ENCODE data around the gene MYO19.
A peak's percentile ranks its signal among the peaks of the same experiment; 100 is the strongest.

Gene MYO19

DNA sequence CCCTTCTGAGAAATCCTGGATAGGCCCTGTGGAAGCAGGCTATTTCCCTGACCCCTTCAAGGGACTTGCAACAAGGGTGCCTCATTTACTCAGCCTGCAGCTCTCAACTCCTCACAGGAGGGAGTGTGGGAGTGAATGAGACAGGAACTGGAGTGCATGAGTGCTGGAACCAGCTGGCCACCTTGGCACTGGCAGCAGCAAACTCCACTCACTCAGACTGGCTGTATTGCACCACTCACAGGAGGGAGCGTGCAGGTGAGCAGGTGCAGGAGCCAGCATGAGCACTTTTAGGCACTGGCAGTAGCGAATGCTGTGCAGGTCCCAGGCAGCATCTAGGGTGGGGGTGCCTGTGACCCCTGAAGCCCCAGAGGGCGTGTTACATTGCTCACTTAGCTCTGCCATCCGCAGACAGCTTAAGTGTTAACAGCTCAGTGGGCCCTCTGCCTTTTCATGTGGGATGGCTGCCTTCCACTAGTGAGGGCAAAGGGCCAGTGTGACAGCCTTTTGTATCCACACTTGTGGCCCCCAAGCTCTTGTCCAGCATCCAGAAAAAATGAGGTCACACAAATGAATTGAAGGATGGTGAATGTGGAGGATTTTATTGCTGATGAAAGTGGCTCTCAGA, 59.2 kb downstream of the MYO19 start:
- Histone ChIP-seq H3K4me1 (ENCODE audit: control insufficient read depth, insufficient read depth, low read length) (no peaks in the 10 kb centered on the region), H3K36me3 (ENCODE audit: control insufficient read depth, insufficient read depth, low read length, severe bottlenecking) (no peaks in the 10 kb centered on the region), H3K27me3 (replicated peaks; ENCODE audit: control insufficient read depth, insufficient read depth, low read length) (peaks cover 40% of the 10 kb centered on the region), H3K9ac (ENCODE audit: low read length) (no peak overlapping the region), H3K9me3 (ENCODE audit: control insufficient read depth, low read length) (no peaks in the 10 kb centered on the region), H3K4me3 (ENCODE audit: low read length) (no peak overlapping the region)
- no peak for DNase-seq (ENCODE audit: low read depth)

DNA sequence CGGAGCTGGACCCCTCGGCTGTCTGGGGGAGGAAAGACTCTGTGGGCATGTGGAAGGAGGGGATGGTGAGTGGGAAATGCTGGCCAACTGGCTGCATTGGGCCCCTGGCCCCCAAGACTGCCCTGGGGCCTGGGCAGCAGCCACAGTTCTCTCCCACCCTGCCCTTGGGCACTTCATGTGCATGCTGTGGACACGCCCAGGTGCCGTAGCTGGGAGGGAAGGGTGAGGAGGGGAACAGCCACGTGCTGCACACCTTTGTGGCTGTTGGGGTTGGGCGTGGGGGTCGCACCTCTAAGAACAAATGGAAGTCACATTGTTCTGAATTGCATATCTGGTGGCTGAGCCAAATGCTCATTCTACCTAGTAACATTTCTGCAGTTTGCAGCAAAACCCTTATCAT, 60.1 kb downstream of the MYO19 start:
- no peak overlapping the region for H3K9ac ChIP-seq (ENCODE audit: low read length)
- H3K36me3 ChIP-seq (ENCODE audit: control insufficient read depth, insufficient read depth, low read length, severe bottlenecking): no peaks in the 10 kb centered on the region
- DNase-seq (ENCODE audit: low read depth): no peak
- H3K9me3 ChIP-seq (ENCODE audit: control insufficient read depth, low read length): no peaks in the 10 kb centered on the region
- H3K4me1 ChIP-seq (ENCODE audit: control insufficient read depth, insufficient read depth, low read length): no peaks in the 10 kb centered on the region
- peaks cover 42% of the 10 kb centered on the region for H3K27me3 ChIP-seq (replicated peaks; ENCODE audit: control insufficient read depth, insufficient read depth, low read length)
- H3K4me3 ChIP-seq (ENCODE audit: low read length): no peak overlapping the region

DNA sequence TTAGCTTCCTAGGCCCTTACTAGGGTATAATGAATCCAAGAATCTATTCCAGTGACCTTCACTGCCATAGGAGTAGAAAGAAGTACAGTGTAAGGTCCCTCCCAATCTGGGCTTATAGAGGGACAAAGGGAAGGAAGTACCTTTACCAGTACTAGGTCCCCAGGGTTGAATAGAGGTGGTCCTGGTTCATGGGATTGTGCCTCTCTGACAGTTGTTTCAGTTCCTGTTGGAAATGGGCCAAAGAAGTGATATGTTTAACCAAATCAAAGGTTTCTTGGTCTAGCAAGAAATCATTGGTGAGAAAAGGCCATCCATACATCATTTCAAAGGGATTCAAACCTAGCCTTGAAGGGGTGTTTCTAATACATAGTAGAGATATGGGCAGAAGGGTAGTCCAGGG, 64.2 kb downstream of the MYO19 start:
- no peaks in the 10 kb centered on the region for H3K9me3 ChIP-seq (ENCODE audit: control insufficient read depth, low read length)
- DNase-seq (ENCODE audit: low read depth): no peak
- no peak overlapping the region for H3K4me3 ChIP-seq (ENCODE audit: low read length)
- H3K9ac ChIP-seq (ENCODE audit: low read length): no peak overlapping the region
- H3K4me1 ChIP-seq (ENCODE audit: control insufficient read depth, insufficient read depth, low read length): no peaks in the 10 kb centered on the region
- no peaks in the 10 kb centered on the region for H3K36me3 ChIP-seq (ENCODE audit: control insufficient read depth, insufficient read depth, low read length, severe bottlenecking)
- peaks cover 61% of the 10 kb centered on the region for H3K27me3 ChIP-seq (replicated peaks; ENCODE audit: control insufficient read depth, insufficient read depth, low read length)

DNA sequence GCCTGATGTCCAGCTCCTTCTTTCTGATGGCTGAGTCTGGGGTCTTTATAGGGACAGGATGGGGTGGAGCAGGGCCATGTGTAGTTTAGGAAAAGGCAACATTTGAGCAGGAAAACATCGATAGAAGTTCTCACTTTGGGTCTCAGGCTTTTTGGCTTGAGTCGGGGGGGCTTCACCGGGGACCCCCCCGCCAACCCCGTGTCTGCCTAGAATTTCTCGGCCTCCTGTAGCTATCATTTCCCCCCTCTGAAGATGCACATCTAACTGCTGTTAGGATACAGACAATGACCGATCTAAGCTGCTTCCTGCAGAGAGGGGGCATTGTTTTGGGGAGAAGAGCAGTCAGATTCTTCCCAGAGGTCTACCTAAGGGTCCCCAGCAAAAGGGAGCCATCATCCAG, 64.9 kb downstream of the MYO19 start:
- Histone ChIP-seq H3K9me3 (ENCODE audit: control insufficient read depth, low read length) (no peaks in the 10 kb centered on the region), H3K9ac (ENCODE audit: low read length) (no peak overlapping the region), H3K27me3 (replicated peaks; ENCODE audit: control insufficient read depth, insufficient read depth, low read length) (peaks cover 63% of the 10 kb centered on the region), H3K36me3 (ENCODE audit: control insufficient read depth, insufficient read depth, low read length, severe bottlenecking) (no peaks in the 10 kb centered on the region), H3K4me1 (ENCODE audit: control insufficient read depth, insufficient read depth, low read length) (no peaks in the 10 kb centered on the region), H3K4me3 (ENCODE audit: low read length) (no peak overlapping the region)
- no peak for DNase-seq (ENCODE audit: low read depth)

DNA sequence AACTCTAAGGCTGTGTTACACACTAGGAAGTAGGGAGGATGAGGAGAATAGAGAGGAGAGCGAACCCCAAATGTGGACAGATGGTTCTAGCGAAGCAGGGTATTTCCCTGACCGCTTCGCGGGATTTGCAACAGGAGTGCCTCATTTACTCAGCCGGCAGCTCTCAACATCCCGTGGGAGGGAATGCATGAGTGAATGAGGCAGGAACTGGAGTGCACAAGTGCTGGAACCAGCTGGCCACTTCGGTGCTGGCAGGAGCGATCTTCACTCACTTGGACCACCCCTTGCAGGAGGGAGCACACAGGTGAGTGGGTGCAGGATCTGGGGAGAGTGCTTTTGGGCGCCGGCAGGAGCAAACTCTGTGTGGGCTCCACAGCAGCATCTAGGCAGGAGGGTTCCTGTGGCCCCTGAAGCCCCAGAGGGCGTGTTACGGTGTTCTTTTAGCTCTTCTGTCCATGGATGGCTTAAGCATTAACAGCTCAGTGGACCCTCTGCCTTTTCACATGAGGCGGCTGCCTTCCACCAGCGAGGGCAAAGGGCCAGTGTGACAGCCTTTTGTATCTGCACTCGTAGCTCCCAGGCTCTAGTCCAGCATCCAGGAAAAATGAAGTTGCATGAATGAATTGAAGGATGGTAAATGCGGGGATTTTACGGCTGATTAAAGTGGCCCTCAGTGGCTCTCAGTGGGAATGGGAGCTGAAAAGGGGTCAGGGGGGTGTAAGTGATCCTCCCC, 65.6 kb downstream of the MYO19 start:
- Histone ChIP-seq H3K9ac (ENCODE audit: low read length) (no peak overlapping the region), H3K36me3 (ENCODE audit: control insufficient read depth, insufficient read depth, low read length, severe bottlenecking) (no peaks in the 10 kb centered on the region), H3K9me3 (ENCODE audit: control insufficient read depth, low read length) (no peaks in the 10 kb centered on the region), H3K4me3 (ENCODE audit: low read length) (no peak overlapping the region), H3K27me3 (replicated peaks; ENCODE audit: control insufficient read depth, insufficient read depth, low read length) (peaks cover 67% of the 10 kb centered on the region), H3K4me1 (ENCODE audit: control insufficient read depth, insufficient read depth, low read length) (no peaks in the 10 kb centered on the region)
- no peak for DNase-seq (ENCODE audit: low read depth)

DNA sequence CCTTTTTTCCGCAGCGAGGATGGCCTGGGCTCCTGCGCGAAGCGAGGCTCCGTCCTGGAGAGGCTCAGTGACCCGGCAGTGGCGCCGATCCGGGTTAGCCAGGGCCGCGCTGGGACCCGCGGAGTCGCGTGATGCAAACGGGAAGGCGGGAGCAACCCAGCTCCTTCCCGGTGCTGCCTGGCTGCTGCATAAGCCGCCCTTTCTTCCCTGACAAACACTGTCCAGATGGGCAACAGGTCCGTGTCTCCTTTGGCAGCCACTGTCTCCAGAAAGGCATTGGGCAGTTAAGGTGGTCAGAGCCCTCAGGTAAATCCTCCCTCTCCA, 69.9 kb downstream of the MYO19 start:
- H3K27me3 ChIP-seq (replicated peaks; ENCODE audit: control insufficient read depth, insufficient read depth, low read length): peaks cover 59% of the 10 kb centered on the region
- DNase-seq (ENCODE audit: low read depth): no peak

DNA sequence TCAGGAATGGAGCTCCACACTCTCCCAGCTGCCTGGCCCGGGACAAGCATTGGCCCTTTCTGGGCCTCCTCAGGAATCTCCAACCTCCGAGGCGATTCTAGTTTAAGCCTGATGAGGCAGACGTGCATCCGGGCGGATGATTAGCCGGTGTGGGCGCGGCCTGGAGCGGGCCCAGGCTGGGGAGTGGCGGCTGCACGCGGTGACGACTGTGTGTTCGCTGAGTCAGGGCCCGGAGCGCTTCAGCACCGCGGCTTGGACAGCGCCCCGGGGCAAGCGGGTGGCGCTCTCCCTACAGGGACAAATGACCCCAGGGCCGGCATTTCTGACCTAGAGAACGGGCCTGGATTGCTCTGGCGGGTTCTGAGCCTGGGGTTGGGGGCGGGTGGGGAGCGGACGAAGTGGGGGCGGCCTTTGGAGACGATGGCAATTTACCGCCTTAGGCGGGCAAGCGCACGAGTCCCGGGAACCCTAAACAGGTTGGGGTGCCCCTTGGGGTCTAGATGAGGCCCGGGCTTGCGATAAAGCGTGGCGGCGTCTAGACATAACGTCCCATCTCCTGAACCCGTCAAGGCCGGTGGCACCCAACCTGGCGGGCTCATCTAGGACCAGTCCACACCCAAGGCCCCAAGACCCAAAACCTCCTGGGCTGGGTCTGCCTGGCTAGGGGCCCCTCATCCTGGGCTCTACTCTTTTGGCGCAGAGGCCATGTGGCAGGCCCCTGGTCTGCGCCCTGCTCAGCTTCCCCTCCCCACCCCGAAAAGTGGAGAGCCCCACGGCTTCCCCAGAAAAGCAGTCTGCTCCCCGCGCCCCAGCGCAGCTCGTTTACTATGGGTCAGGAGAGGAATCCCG, 70.5 kb downstream of the MYO19 start:
- no peaks in the 10 kb centered on the region for H3K4me1 ChIP-seq (ENCODE audit: control insufficient read depth, insufficient read depth, low read length)
- peak; percentile 69 for DNase-seq (ENCODE audit: low read depth)
- H3K9ac ChIP-seq (ENCODE audit: low read length): no peak overlapping the region
- no peak overlapping the region for H3K4me3 ChIP-seq (ENCODE audit: low read length)
- H3K9me3 ChIP-seq (ENCODE audit: control insufficient read depth, low read length): no peaks in the 10 kb centered on the region
- H3K27me3 ChIP-seq (replicated peaks; ENCODE audit: control insufficient read depth, insufficient read depth, low read length): peaks cover 60% of the 10 kb centered on the region
- no peaks in the 10 kb centered on the region for H3K36me3 ChIP-seq (ENCODE audit: control insufficient read depth, insufficient read depth, low read length, severe bottlenecking)

More for the DNA sequence above, 69.9 kb downstream of the MYO19 start:
- H3K36me3 ChIP-seq (ENCODE audit: control insufficient read depth, insufficient read depth, low read length, severe bottlenecking): no peaks in the 10 kb centered on the region
- no peaks in the 10 kb centered on the region for H3K4me1 ChIP-seq (ENCODE audit: control insufficient read depth, insufficient read depth, low read length)
- H3K9ac ChIP-seq (ENCODE audit: low read length): no peak overlapping the region
- H3K9me3 ChIP-seq (ENCODE audit: control insufficient read depth, low read length): no peaks in the 10 kb centered on the region
- no peak overlapping the region for H3K4me3 ChIP-seq (ENCODE audit: low read length)

DNA sequence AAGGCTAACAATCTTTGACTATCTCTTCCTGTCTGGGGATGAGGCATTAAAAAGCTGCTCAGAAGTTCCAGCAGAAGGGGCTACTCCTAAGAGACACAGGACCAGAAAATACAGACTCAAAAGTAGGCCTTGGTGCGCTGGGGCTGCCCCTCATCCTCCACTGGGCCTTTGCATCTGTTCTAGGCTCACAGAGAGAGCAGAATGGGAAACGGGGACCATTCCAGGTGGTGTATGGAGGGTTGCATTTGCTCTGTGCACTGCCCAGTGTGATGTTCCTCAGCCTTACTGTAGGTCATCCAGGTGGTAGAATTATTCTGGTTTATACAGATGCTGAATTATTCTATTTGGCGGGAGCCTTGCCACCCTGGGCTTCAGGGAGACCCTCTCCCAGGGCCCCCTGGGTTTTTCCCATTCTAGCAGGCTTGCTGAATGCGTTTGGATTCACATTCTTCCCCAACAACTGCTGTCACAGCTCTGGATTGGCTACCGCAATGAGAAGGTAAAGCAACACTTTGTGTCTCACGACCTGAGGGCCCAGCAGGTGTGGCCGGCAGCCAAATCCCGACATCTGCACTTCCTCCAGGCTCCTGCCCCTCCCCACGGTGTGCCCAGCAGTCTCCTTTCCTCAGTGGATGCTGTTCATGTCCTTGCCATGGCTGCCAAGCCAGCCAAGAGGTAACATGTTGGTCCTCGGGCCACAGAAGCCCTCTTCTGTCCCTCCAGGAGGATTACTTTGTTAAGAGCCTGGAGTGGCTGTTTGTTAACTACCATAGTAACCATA, 73.1 kb downstream of the MYO19 start:
- H3K27me3 ChIP-seq (replicated peaks; ENCODE audit: control insufficient read depth, insufficient read depth, low read length): peaks cover 41% of the 10 kb centered on the region
- DNase-seq (ENCODE audit: low read depth): no peak
- no peak overlapping the region for H3K4me3 ChIP-seq (ENCODE audit: low read length)
- no peaks in the 10 kb centered on the region for H3K4me1 ChIP-seq (ENCODE audit: control insufficient read depth, insufficient read depth, low read length)
- H3K9me3 ChIP-seq (ENCODE audit: control insufficient read depth, low read length): no peaks in the 10 kb centered on the region
- H3K36me3 ChIP-seq (ENCODE audit: control insufficient read depth, insufficient read depth, low read length, severe bottlenecking): no peaks in the 10 kb centered on the region
- H3K9ac ChIP-seq (ENCODE audit: low read length): no peak overlapping the region

DNA sequence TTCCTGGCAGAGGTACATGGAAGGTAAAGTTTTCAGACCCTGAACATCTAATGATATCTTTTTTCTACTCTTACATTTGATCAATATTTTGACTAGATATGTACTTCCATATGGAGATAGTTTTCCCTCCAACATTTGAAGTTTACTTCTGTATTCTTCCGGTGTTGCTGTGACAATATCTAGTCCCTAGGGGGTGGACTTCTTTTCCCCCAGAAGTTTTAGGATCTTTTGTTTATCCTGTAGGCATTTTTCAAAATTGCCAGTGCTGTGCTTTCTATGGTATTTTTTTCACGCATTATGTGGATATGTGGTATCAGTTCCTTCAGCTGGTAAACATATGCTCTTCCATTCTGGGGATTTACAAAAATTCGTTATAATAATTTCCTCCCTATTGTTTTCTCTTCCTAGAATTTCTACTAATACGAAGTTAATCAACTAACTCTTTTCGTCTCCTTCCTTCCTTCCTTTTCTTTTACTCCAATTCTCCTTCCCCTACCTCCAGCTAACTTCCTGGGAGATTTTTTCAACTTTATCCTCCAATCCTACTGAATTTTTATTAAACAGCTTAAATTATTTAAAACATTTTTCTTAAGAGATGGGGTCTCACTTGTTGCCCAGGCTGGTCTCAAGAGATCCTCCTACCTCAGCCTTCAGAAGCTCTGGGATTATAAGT, 74.3 kb downstream of the MYO19 start:
- DNase-seq (ENCODE audit: low read depth): no peak
- H3K9ac ChIP-seq (ENCODE audit: low read length): no peak overlapping the region

DNA sequence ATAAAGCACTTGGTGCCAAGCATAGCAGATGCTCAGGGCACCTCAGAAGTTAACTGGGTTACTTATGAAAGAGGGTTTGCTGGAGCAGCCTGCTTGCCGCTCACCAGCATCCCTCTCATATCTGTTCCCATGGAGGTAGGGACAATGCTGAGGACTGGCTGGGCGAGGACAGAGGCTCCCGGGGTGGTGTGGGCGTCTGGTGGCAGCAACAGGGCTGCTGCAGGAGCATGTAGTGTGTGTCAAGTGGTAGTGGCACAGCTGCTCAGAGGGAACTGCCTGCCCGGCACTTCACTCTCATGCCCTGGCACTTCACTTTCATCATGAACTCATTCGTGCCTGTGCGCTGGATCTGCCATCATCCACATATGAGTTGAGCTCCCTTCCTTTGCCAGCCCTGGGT, 75.1 kb downstream of the MYO19 start:
- H3K9me3 ChIP-seq (ENCODE audit: control insufficient read depth, low read length): no peaks in the 10 kb centered on the region
- DNase-seq (ENCODE audit: low read depth): no peak
- H3K27me3 ChIP-seq (replicated peaks; ENCODE audit: control insufficient read depth, insufficient read depth, low read length): peaks cover 26% of the 10 kb centered on the region
- H3K9ac ChIP-seq (ENCODE audit: low read length): no peak overlapping the region
- no peaks in the 10 kb centered on the region for H3K4me1 ChIP-seq (ENCODE audit: control insufficient read depth, insufficient read depth, low read length)
- H3K4me3 ChIP-seq (ENCODE audit: low read length): no peak overlapping the region
- no peaks in the 10 kb centered on the region for H3K36me3 ChIP-seq (ENCODE audit: control insufficient read depth, insufficient read depth, low read length, severe bottlenecking)

More for the DNA sequence above, 74.3 kb downstream of the MYO19 start:
- Histone ChIP-seq H3K27me3 (replicated peaks; ENCODE audit: control insufficient read depth, insufficient read depth, low read length) (peaks cover 34% of the 10 kb centered on the region), H3K4me1 (ENCODE audit: control insufficient read depth, insufficient read depth, low read length) (no peaks in the 10 kb centered on the region), H3K4me3 (ENCODE audit: low read length) (no peak overlapping the region), H3K36me3 (ENCODE audit: control insufficient read depth, insufficient read depth, low read length, severe bottlenecking) (no peaks in the 10 kb centered on the region), H3K9me3 (ENCODE audit: control insufficient read depth, low read length) (no peaks in the 10 kb centered on the region)
